ENCODE results near the gene CRISP1.

Gene CRISP1

GRCh38 chr6:49787176-49787575 lies 79.2 kb downstream of the CRISP1 start, which contains the start of gene PGK2:
Gene PGK2 (minus strand): TSS chr6:49787285. CDS start chr6:49787187, 98 bp downstream.
- TF ChIP-seq CTCF (IDR thresholded peaks at IDR 0.05; ENCODE audit: low read depth, low read length, poor library complexity, severe bottlenecking) (no peak), EZH2phosphoT487 (IDR thresholded peaks at IDR 0.05; ENCODE audit: borderline replicate concordance, low read length) (no peak)
- Histone ChIP-seq H3K27me3 (ENCODE audit: control insufficient read depth, low read length) (no peaks in the 10 kb centered on the region), H3F3A (ENCODE audit: control insufficient read depth, insufficient read depth) (no peaks in the 10 kb centered on the region), H3K27ac (ENCODE audit: low read depth, low read length) (no peak within 1 kb of the TSS), H3K36me3 (ENCODE audit: control insufficient read depth, low read length) (no peaks in the 10 kb centered on the region), H3K79me2 (ENCODE audit: control insufficient read depth, low read length) (no peaks in the 10 kb centered on the region), H3K9me3 (ENCODE audit: control insufficient read depth, insufficient read depth, low read length) (no peaks in the 10 kb centered on the region; the same call in 1 of the 2 replicates), H3K4me2 (ENCODE audit: low read length) (no peak within 1 kb of the TSS), H3K9me2 (replicated peaks; ENCODE audit: control insufficient read depth, low read length) (no peaks in the 10 kb centered on the region; the same call in 1 of the 2 replicates), H3K4me1 (ENCODE audit: control insufficient read depth, low read length) (no peaks in the 10 kb centered on the region), H3K4me3 (ENCODE audit: low read length) (no peak within 1 kb of the TSS), H4K20me1 (ENCODE audit: control insufficient read depth, insufficient read depth, low read depth, low read length) (no peaks in the 10 kb centered on the region)

DNA sequence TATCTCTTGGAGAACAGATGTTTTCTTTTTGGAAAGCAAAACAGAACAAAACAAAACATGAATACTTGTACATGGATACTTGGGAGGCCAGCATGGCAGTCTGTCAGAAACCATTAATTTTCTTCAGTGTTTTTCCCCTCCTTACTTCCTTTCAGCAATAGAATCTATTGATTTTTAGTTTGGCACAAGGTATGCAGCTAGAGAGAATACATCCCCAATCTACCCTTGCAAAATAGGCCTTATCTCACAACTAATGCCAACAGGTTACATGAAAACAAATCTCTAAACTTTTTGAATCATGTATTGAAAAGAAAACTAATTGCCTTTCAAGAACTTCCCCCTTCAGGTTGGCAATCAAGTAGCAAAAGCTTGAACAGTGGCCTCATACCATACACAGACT lies 82.1 kb downstream of the CRISP1 start:
- no peak overlapping the region for H3K4me3 ChIP-seq (ENCODE audit: low read length)
- H3K79me2 ChIP-seq (ENCODE audit: control insufficient read depth, low read length): no peaks in the 10 kb centered on the region
- no peak overlapping the region for H3K4me2 ChIP-seq (ENCODE audit: low read length)
- H3F3A ChIP-seq (ENCODE audit: control insufficient read depth, insufficient read depth): no peaks in the 10 kb centered on the region
- no peaks in the 10 kb centered on the region; the same call in 1 of the 2 replicates for H3K9me3 ChIP-seq (ENCODE audit: control insufficient read depth, insufficient read depth, low read length)
- no peaks in the 10 kb centered on the region for H3K36me3 ChIP-seq (ENCODE audit: control insufficient read depth, low read length)
- no peak overlapping the region for H3K27ac ChIP-seq (ENCODE audit: low read depth, low read length)
- no peaks in the 10 kb centered on the region for H3K27me3 ChIP-seq (ENCODE audit: control insufficient read depth, low read length)
- H4K20me1 ChIP-seq (ENCODE audit: control insufficient read depth, insufficient read depth, low read depth, low read length): no peaks in the 10 kb centered on the region
- H3K4me1 ChIP-seq (ENCODE audit: control insufficient read depth, low read length): no peaks in the 10 kb centered on the region
- H3K9me2 ChIP-seq (replicated peaks; ENCODE audit: control insufficient read depth, low read length): no peaks in the 10 kb centered on the region; the same call in 1 of the 2 replicates
- no peak for TF ChIP-seq CTCF (IDR thresholded peaks at IDR 0.05; ENCODE audit: low read depth, low read length, poor library complexity, severe bottlenecking)
- no peak for TF ChIP-seq EZH2phosphoT487 (IDR thresholded peaks at IDR 0.05; ENCODE audit: borderline replicate concordance, low read length)
